NCI-H1417 treated with DMSO at 0.1 percent for 48 hours (cell line): ENCODE measurements around the gene UNC5C.

ENCODE experiments used
- DNase-seq: peaks from one replicate; lab custom pipeline; 2025; lab: John Stamatoyannopoulos, UW

The UNC5C gene

GRCh38 chr4:95522682-95523530 lies 25.9 kb downstream of the UNC5C start:
- DNase-seq: no peak

GRCh38 chr4:95517576-95518345 lies 31.0 kb downstream of the UNC5C start:
- DNase-seq: no peak

GRCh38 chr4:95516528-95517017 lies 32.2 kb downstream of the UNC5C start:
- DNase-seq: no peak

- DNase-seq: no peak
Measured at GRCh38 chr4:95515589-95515988, 33.2 kb downstream of the UNC5C start.

GRCh38 chr4:95513022-95513421 lies 35.8 kb downstream of the UNC5C start:
- no peak for DNase-seq

- DNase-seq: no peak
Measured at GRCh38 chr4:95511477-95511876, 37.3 kb downstream of the UNC5C start.

- no peak for DNase-seq
Measured at GRCh38 chr4:95510877-95511276, 37.9 kb downstream of the UNC5C start.

- DNase-seq: peak; percentile 4
Measured at GRCh38 chr4:95510145-95510544, 38.6 kb downstream of the UNC5C start.

GRCh38 chr4:95508421-95508820 lies 40.4 kb downstream of the UNC5C start:
- DNase-seq: no peak

GRCh38 chr4:95507561-95507960 lies 41.2 kb downstream of the UNC5C start:
- no peak for DNase-seq

- no peak for DNase-seq
Measured at GRCh38 chr4:95507147-95507546, 41.6 kb downstream of the UNC5C start.

GRCh38 chr4:95506264-95506663 lies 42.5 kb downstream of the UNC5C start:
- DNase-seq: no peak

GRCh38 chr4:95505799-95506198 lies 43.0 kb downstream of the UNC5C start:
- no peak for DNase-seq

GRCh38 chr4:95505151-95505550 lies 43.6 kb downstream of the UNC5C start:
- no peak for DNase-seq

GRCh38 chr4:95504501-95504900 lies 44.3 kb downstream of the UNC5C start:
- DNase-seq: no peak

- DNase-seq: no peak
Measured at GRCh38 chr4:95500361-95500760, 48.4 kb downstream of the UNC5C start.

- DNase-seq: no peak
Measured at GRCh38 chr4:95499291-95499696, 49.5 kb downstream of the UNC5C start.

- DNase-seq: no peak
Measured at GRCh38 chr4:95494186-95494585, 54.6 kb downstream of the UNC5C start.

GRCh38 chr4:95478679-95479078 lies 70.1 kb downstream of the UNC5C start:
- DNase-seq: no peak

- no peak for DNase-seq
Measured at GRCh38 chr4:95476121-95476520, 72.7 kb downstream of the UNC5C start.

- no peak for DNase-seq
Measured at GRCh38 chr4:95472534-95472933, 76.2 kb downstream of the UNC5C start.

GRCh38 chr4:95470622-95471021 lies 78.2 kb downstream of the UNC5C start:
- DNase-seq: no peak

- DNase-seq: no peak
Measured at GRCh38 chr4:95469617-95470016, 79.2 kb downstream of the UNC5C start.
